Stimulated activated CD4-positive, alpha-beta T cell treated with anti-CD3 and anti-CD28 coated beads, Interleukin-12 subunit alpha, Interleukin-12 subunit beta, amount 100 ng/mL, for 24 hours (primary cell): ENCODE measurements around the gene CES1.
"Not testable (repeated sequence)": the region's sequence is repeated elsewhere in the genome, so short reads cannot be mapped to it uniquely, and the experiment has no call there.

Experiments
- DNase-seq, 2 experiments: peaks; one replicate each; pipeline ENCODE4 v3.0.0-alpha.2; 2020; ENCODE audit warnings: low read depth in 2 of 2

The CES1 gene

DNA sequence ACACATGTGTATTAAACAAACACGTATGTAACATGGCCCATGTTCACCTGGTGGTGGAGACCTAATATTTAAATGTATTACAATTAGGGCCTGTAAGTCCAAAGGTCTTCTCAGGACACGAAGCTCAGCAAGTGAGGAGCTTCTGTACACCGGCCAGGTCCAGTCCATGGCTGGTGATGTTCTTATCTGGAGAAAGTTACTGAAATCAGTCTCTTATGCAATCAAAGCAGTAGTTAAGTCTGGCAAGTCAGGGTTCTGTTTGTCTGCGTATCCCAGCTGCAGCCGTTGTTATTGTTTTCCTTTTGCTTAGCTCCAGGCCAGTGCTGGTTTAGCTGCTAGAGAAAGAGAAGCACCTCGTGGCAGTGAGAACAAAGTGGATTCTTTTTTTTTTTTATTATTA is 41.4 kb downstream of the CES1 start:
- DNase-seq = not testable (repeated sequence)

DNA sequence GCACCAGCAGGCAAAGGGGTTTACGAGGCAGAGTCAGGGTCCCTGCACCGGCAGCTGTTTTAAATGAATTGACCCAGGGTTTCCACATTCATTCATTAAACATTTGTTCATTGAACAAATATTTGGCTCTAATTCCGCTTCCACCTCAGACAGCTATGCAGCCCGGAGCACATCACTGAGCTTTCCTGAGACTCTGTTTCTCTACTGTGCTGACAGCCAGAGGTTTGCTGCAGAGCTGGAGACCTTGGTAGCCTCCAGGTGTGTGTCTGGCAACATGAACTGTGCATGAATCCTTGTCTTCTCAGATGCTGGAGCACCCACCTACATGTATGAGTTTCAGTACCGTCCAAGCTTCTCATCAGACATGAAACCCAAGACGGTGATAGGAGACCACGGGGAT is 42.7 kb downstream of the CES1 start:
- not testable (repeated sequence) for DNase-seq

DNA sequence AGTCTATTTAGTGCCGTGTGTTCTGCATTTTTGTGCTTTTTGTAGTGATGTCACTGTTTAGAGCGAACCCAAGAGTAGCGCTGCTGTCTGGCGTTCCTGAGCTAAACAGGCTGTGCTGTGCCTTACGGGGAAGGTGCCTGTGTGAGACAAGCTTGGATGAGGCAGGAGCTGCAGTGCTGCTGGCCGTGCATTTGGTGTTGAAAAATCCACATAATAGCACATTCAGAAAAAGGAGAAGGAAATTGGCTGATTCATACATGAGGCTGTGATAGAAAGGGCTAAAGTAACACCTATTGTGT is 50.2 kb downstream of the CES1 start:
- DNase-seq = not testable (repeated sequence)

DNA sequence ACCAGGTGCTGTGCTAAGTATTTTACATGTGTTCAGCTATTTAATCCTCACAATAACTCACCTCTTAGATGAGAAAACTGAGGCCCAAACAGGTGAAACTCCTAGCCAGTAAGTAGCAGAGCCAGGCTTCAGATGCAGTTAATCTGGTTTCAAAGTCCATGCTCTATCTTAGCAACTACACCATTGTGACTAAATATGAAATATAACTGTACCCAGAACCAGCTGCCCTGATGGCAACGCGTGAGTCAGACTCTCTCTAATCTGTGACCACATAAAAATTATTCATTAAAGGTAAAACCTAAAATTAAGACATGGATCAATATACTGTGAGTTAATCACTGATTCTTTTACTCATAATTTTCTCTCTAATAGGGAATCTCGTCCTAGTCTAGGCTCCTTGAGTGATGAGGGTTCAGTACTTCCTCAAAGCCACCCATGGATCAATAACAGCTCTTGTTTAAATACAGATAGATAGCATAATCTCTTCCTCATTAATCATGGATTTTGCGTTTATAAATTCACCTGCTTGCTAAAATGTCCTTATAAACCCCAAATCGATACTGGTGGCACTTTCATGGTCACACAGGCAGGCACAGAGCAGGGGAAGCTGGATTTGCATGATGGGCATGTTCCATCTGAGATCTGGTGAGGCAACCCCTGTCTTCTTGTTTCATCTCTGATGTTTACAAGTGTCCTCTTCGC is 50.7 kb downstream of the CES1 start:
- DNase-seq = not testable (repeated sequence)

DNA sequence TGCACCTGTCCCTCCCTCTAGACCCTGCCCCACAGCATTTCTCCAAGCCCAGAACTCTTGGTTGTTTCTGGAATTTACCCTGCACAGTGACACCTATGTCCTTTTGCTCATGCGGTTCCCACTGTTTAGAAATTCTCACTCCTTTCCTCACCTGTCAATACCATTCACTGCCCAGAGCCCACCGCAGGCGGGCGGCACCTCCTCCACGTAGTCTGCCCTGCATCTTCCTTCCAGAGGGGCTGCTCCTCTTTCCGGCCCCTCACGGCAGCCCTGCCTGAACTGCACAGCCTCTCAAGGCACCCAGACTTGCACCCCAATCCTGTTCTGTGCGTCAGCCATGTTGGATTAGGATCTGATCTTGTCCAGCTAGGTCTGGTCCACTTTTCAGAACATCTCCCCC is 51.4 kb downstream of the CES1 start:
- not testable (repeated sequence) for DNase-seq

DNA sequence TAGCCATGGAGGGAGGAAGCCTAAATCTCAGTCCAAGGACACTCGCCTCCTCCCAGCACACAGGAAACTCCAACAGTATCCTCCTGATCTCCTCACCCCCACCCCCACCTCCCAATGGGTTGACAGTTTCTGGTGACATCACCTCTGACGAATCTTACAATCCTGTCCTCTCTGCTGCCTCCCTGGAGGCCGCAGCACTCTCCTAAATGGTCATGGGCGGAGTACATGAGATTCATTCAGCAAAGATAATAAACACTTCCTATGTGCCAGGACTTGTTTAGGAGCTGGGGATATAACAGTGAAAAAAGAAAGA is 52.8 kb downstream of the CES1 start:
- not testable (repeated sequence) for DNase-seq

DNA sequence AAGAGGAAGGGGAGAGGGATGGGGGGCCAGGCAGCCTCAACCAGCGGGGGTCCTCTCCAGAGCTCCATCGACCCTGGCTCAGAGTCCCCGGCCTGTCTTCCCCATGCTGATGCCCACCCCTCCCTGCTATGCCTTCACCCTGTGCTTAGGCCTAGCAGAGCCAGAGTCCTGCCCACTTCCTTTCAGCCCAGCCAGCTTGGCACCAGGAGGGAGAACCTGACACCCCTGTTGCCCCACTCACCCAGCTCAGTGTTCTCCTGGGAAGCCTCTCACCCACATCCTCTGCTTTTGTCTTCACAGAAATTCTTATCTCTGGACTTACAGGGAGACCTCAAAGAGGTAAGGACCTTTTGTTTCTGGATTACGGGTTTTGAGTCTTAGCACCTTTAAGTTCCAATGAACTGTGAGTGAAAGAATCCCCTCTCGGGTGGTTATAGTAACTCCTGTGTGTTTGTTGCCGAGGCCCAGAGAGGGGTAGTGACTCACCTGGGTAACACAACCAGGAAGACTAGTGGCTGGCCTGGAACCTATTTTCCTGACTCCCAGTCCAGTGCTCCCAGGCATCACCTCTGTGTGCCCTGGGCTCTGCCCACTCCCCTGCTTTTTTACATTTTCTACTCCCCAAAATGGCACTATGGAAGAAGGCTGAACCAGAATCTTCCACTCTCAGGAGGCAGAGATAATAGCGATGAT is 53.3 kb downstream of the CES1 start:
- DNase-seq = no peak

DNA sequence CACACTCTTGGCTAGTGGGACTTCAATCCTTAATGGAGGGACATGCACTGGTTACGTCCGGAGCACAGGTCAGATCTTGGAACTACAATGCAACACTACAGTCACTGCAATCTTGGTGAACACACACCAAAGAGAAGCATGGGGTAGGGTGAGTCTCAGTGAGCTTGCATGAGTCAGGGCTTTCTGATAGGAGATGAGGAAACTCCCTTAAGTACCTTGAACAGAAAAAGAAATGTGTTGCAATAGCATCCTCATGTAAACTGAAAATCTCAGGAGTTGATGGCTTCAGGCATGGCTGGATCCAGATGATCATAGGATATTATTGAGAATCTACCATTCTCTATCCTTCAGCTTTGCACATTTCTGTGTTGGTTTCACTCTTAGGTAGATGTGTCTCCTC is 54.1 kb downstream of the CES1 start:
- no peak for DNase-seq

DNA sequence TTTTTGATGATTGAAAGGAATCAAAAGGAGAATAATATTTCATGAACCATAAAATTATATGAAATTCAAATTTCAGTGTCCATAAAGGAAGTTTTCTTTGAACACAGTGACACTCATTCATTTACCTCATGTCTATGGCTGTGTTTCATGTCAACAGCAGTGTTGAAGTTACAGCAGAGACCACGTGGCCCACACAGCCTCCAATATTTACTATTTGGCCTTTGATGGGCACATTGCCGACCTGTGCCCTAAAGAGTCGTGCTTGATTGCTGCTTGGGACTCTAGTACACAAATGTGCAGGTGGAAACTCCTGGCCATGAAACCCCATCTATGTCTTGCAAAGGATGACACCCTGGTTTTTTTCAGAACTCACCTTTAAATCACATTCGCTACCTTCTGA is 57.0 kb downstream of the CES1 start:
- DNase-seq = no peak

DNA sequence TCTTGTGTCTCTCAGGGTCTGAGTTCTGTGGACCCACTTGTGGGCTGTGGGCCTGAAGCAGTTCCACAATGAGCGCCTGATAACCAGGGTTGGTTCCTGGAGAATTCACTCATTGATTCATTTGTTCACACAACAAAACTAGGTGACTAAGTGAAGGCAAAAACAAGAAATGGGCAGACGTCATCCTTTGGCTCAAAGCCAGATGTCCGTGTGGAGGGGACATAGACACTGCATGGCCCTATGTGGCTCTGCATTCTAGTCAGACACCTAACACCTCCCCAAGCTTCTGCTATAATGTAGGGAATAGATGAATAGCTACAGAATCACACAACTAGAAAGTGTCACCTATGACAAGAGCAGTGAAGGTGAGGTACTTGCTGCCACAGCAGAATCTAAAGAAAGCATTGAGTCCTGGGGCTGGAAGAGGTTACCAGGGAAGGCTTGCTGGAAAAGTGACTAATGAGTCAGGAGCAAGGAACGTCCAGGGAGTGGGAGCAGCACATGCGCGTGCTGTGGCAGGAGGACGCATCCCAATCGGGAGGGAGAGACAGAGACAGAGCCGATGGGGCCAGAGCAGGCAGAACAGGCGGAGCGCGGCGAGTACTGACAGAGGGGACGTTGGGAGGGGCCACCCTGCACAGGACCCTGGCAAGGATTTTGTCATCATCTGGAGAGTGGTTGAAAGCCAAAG is 58.9 kb downstream of the CES1 start:
- no peak for DNase-seq

DNA sequence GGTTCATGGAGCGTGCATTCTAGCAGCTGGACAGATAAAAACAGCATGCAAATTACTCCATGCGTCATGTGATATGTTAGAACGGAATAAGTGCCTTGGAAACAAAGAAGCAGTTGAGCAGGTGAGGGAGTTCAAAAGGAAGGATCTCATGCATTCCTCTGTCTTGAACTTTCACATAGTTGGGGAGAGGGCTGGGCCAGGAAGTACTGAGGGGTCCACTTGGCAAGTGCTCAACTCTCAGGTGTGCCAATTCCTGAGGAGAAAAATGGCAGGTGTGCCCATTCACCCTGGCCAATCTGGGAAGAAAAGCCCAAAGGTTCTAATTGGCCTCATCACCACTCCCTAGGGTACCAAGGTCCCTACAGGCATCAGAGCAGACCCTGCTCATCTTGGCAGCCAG is 67.7 kb downstream of the CES1 start:
- no peak for DNase-seq

DNA sequence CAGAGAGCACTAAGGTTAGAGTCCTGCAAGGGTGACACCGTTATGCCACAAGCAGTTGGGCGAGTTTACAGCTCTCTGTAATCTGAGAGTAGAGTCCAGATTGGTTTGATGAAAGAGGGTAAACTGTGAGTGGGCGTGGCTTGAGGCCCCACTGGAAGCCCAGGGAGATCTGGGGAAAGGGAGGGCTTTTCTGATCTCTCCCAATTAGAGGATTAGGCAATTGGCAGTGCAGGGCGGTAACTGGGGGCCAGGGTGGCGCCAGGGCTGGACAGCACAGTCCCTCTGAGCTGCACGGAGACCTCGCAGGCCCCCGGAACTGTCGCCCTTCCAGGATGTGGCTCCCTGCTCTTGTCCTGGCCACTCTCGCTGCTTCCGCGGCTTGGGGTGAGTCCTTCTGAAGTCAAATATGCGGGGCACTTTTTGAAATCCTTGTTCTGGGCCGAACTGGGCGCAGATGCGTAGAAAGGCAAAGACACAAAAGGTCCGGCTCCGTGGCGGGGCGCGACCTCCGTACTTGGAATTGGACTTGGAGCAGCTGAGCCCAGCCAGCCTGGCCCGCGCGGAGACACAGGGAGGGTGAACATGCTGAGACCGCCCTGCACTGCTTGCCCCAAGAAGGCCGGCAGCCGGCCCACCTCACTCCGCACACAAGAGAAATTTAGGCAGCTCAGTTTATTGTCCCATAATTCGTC is 72.4 kb downstream of the CES1 start:
- DNase-seq = no peak

DNA sequence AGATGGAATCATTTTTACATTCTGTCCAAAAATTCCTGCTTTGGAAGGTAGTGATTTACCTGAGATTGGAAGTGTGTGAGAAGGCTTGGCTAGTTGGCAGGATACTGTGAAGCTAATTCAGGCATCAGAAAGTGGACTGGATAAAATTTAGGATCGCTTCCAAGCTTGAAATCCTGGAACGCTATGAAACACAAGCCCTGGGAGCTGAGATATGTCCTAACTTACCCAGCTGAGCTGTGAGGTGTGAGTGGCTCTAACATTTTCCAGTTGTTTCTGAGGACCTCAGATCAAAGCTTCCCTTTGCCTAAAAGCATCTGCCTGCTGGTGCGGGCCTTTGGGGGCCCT is 73.0 kb downstream of the CES1 start:
- DNase-seq = not testable (repeated sequence)

DNA sequence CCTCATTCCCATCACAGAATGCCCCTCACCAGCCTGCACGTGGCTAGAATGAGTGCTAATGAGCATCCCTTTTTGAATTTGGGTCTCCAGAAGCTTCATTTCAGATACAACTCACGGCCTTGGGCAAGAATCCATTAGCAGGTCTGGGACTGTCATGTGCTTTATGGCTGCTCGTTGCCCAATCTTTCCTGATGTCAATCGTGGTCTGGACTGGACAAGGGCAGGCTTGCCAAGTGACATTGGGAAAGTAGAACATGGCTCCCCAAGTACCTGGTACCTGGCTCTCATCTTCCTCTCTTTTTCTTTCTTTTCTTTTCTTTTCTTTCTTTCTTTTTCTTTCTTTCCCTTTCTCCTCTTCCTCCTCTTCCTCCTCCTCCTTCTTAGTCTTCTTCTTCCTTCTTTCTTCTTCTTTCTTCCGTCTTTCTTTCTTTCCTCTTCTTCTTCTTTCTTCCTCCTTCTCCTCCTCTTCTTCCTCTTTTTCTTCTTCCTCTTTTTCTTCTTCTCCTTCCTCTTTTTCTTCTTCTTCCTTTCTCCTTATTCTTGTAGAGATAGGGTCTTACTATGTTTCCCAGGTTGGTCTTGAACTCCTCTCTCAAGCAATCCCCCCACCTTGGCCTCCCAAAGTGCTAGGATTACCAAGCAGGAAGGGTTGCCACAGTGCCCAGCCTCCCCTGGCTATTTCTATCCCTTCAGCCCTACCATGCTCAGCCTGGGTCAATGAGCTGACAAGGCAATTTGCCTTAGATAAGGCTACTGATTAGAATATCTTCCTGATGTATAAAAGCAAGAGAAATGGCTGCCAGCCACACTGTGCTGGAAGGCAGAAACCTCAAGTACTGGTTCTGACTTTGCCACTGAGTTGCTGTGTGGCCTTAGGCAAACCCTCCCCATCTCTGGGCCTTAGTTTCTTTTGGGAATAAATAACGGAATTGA is 75.0 kb downstream of the CES1 start:
- DNase-seq = not testable (repeated sequence)

DNA sequence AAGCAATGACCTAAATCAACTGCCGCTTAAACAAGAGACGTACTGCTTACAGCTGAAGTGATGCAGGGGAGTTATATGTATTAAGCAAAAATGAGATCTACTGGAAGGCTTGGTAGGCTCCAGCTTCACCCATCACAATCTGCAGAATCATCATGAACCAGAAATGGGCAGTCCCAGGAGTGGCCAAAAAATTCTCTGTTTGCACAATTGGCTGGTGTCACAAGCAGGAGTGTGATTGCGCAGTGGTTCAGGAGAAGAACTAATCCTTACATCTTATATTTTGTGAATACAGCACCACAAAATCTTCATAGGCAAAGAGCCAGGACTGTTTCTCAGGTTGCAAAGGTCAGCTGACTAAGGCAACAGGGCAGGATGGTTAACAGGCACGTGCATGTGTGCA is 75.9 kb downstream of the CES1 start:
- no peak for DNase-seq

DNA sequence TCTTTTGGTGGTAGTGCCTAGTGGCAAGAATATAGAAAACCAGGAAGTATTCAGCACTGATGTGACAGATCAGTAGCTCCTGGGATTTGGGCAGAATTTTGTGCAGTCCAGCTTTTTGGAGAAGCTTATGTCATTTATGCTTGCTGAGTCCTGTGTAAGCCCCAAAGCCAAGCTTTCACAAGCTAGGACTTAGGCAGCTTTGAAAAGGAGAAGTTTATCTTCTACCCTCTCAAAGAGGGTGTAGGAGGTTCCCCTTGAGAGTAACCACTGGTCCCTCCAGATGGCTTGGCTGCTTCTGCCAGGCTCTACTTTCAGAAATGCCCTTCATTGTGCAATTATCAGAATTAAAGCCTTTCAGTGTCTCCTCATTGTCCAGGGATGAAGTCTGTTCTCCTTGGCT is 78.8 kb downstream of the CES1 start:
- no peak for DNase-seq

DNA sequence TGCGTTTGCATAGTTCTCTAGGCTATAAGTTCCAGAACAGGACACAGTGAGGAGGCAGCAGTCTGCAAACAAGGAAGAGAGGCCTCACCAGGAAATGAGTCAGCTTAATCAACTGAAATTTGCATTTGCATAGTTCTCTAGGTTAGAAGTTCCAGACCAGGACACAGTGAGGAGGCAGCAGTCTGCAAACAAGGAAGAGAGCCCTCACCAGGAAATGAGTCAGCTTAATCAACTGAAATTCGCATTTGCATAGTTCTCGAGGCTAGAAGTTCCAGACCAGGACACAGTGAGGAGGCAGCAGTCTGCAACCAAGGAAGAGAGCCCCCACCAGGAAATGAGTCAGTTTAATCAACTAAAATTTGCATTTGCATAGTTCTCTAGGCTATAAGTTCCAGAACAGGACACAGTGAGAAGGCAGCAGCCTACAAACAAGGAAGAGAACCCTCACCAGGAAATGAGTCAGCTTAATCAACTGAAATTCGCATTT is 79.7 kb downstream of the CES1 start:
- DNase-seq = not testable (repeated sequence)
